Mammary epithelial cell (primary cell): Measurements from ENCODE around the gene GPRC5C.

Experiments
- CTCF ChIP-seq, 2 donors: IDR thresholded peaks in 1 of 2; conservative IDR thresholded peaks in 1 of 2; 2 replicates each; pipeline ENCODE4 v1.5.1; 2011 to 2012; ENCODE audit warnings: inconsistent platforms in 2 of 2, low read length in 2 of 2, mild to moderate bottlenecking in 2 of 2, control low read depth in 1 of 2, low read depth in 1 of 2; ENCODE audit not compliant: insufficient read depth in 1 of 2; ENCODE audit errors: extremely low read depth in 1 of 2
- EZH2 ChIP-seq: IDR thresholded peaks from 2 replicates; pipeline ENCODE4 v1.6.1; 2012; ENCODE audit warnings: low read length, inconsistent platforms, borderline replicate concordance

GRCh38 chr17:74389937-74390679 lies 41.8 kb upstream of the GPRC5C start:
- TF ChIP-seq CTCF (conservative IDR thresholded peaks at IDR 0.05 in 1 of 2, IDR thresholded peaks at IDR 0.05 in 1 of 2; ENCODE audit: extremely low read depth in 1 of 2, insufficient read depth in 1 of 2, low read depth in 1 of 2, low read length in 2 of 2) (no peak), EZH2 (no peak)
